SIG-M5 treated with dmso at 0.1 percent for 504 hours (cell line): ENCODE measurements around the gene IRF9.
"Not testable (repeated sequence)": the region's sequence is repeated elsewhere in the genome, so short reads cannot be mapped to it uniquely, and the experiment has no call there.

ENCODE experiments used
- DNase-seq: peaks from one replicate; lab custom pipeline; 2025; ENCODE audit not compliant: unreplicated experiment; lab: John Stamatoyannopoulos, UW

Gene IRF9

GRCh38 chr14:24190416-24190815 is 29.4 kb downstream of the IRF9 start:
- no peak for DNase-seq

GRCh38 chr14:24192933-24193332 is 31.9 kb downstream of the IRF9 start:
- DNase-seq = no peak

GRCh38 chr14:24194186-24194872 is 33.3 kb downstream of the IRF9 start:
- no peak for DNase-seq

- DNase-seq = no peak
Observed at GRCh38 chr14:24194873-24195185, 33.8 kb downstream of the IRF9 start.

GRCh38 chr14:24195186-24196070 is 34.4 kb downstream of the IRF9 start, which contains the start of gene TM9SF1:
Gene TM9SF1 (minus strand): TSS chr14:24195441. CDS start chr14:24195019, 422 bp downstream.
- peak; percentile 76 for DNase-seq

- peak; percentile 42 for DNase-seq
Observed at GRCh38 chr14:24196071-24197055, 35.3 kb downstream of the IRF9 start.

- DNase-seq = no peak
Observed at GRCh38 chr14:24197056-24197450, 36.0 kb downstream of the IRF9 start.

- no peak for DNase-seq
Observed at GRCh38 chr14:24198814-24199524, 37.9 kb downstream of the IRF9 start.

- DNase-seq = not testable (repeated sequence)
Observed at GRCh38 chr14:24202538-24202937, 41.5 kb downstream of the IRF9 start.

- not testable (repeated sequence) for DNase-seq
Observed at GRCh38 chr14:24203249-24203886, 42.3 kb downstream of the IRF9 start.

- DNase-seq = no peak
Observed at GRCh38 chr14:24204163-24205146, 43.4 kb downstream of the IRF9 start.

GRCh38 chr14:24206260-24207103 is 45.4 kb downstream of the IRF9 start:
- no peak for DNase-seq

GRCh38 chr14:24207104-24207551 is 46.1 kb downstream of the IRF9 start:
- DNase-seq = no peak

GRCh38 chr14:24207625-24208024 is 46.6 kb downstream of the IRF9 start:
- DNase-seq = no peak

- no peak for DNase-seq
Observed at GRCh38 chr14:24211311-24211710, 50.2 kb downstream of the IRF9 start.

- DNase-seq = peak; percentile 98
Observed at GRCh38 chr14:24212924-24213865, 52.1 kb downstream of the IRF9 start, which contains the start of gene CHMP4A. Gene CHMP4A (minus strand): TSS chr14:24213488. CDS start chr14:24213439, 49 bp downstream.
